HepG2 (cell line): ENCODE results near the gene ZNF813. TPM values are rescaled to one million over a fixed set of nuclear protein-coding genes. Genes with fewer than 3 reads are reported as not detected.
A peak's percentile ranks its signal among the peaks of the same experiment; 100 is the strongest.

ENCODE experiments used
- ATAC-seq: fragments of 200-7000 bp; cut with Tn5 transposase; 3 replicates; pipeline ENCODE4 v1.9.1; 2020; ENCODE audit warnings: mild to moderate bottlenecking, moderate library complexity
- BruUV-seq: library from RNA; stranded (reverse); fragments of 400-500 nt; replicated peaks from 2 replicates; lab custom pipeline; 2021; lab: Mats Ljungman, UMichigan
- CTCF ChIA-PET: fragments of 300-600 bp; formaldehyde crosslinking; extraction: SDS; loops from one replicate; lab custom pipeline; 2021; ENCODE audit warnings: low total read pairs, inconsistent platforms, low intra/inter-chr PET ratio; lab: Yijun Ruan, JAX
- POLR2A ChIA-PET: fragments of 350-600 bp; sonication (Branson Sonifier 250); formaldehyde crosslinking; loops from one replicate; lab custom pipeline; 2020; ENCODE audit warnings: antibody characterized with exemption, inconsistent platforms; lab: Yijun Ruan, JAX
- DNase-seq: peaks from one replicate; pipeline ENCODE4 v3.0.0-alpha.2; 2015; ENCODE audit warnings: low spot score
- FAIRE-seq: peaks from 3 replicates; lab custom pipeline; 2011; peaks lifted over from hg19 to GRCh38; lab: Jason Lieb, UNC
- H2AFZ ChIP-seq: one replicate; pipeline ENCODE4 v1.6.1; 2011; ENCODE audit warnings: low read length, inconsistent platforms
- H3K27ac ChIP-seq: fragments of 300-600 bp; 3 replicates; pipeline ENCODE4 v1.8.0; 2011; ENCODE audit warnings: mixed run types, mild to moderate bottlenecking, mixed read lengths, low read length, inconsistent platforms; ENCODE audit not compliant: insufficient read depth; ENCODE audit errors: extremely low read length
- H3K27me3 ChIP-seq, 2 experiments: fragments of 200-600 bp in 1 of 2; 2 replicates in 1 of 2; 3 replicates in 1 of 2; pipeline versions ENCODE4 v1.6.0 to v1.8.0; 2011; ENCODE audit warnings: low read length in 2 of 2, mild to moderate bottlenecking in 2 of 2, moderate library complexity in 2 of 2, inconsistent platforms in 1 of 2; ENCODE audit not compliant: insufficient read depth in 2 of 2, control insufficient read depth in 1 of 2
- H3K36me3 ChIP-seq, 2 experiments: fragments of 200-600 bp in 1 of 2; replicated peaks in 1 of 2; 2 replicates in 1 of 2; 3 replicates in 1 of 2; pipeline versions ENCODE4 v1.5.1 to v1.8.0; 2011; ENCODE audit warnings: low read length in 2 of 2, inconsistent platforms in 1 of 2; ENCODE audit not compliant: insufficient read depth in 2 of 2, control insufficient read depth in 1 of 2
- H3K4me1 ChIP-seq: 2 replicates; pipeline ENCODE4 v1.5.1; 2012; ENCODE audit warnings: low read length, inconsistent platforms; ENCODE audit not compliant: insufficient read depth
- H3K4me2 ChIP-seq: 2 replicates; pipeline ENCODE4 v1.6.0; 2011; ENCODE audit warnings: low read depth, low read length, inconsistent platforms
- H3K4me3 ChIP-seq, 3 experiments: fragments of 200-600 bp in 1 of 3; sonication (generic), shearing (Covaris generic) in 1 of 3; replicated peaks in 1 of 3; 2 replicates each; pipeline ENCODE4 v1.5.1; 2011 to 2016; ENCODE audit warnings: low read length in 3 of 3, inconsistent platforms in 2 of 3, low read depth in 2 of 3, mild to moderate bottlenecking in 2 of 3, control low read depth in 1 of 3, mixed read lengths in 1 of 3; ENCODE audit not compliant: insufficient read depth in 1 of 3
- H3K79me2 ChIP-seq: one replicate; pipeline ENCODE4 v1.6.1; 2011; ENCODE audit warnings: low read length, inconsistent platforms; ENCODE audit not compliant: insufficient read depth
- H3K9ac ChIP-seq: 2 replicates; pipeline ENCODE4 v1.6.0; 2011; ENCODE audit warnings: mild to moderate bottlenecking, low read depth, low read length, inconsistent platforms; ENCODE audit not compliant: insufficient read depth
- H3K9me3 ChIP-seq: 2 replicates; pipeline ENCODE4 v1.5.1; 2012; ENCODE audit warnings: mild to moderate bottlenecking, low read length
- H4K20me1 ChIP-seq: 2 replicates; pipeline ENCODE4 v1.6.0; 2011; ENCODE audit warnings: inconsistent platforms, mild to moderate bottlenecking, low read length, moderate library complexity; ENCODE audit not compliant: insufficient read depth
- CENPT ChIP-seq: sonication (generic); formaldehyde crosslinking; IDR thresholded peaks from 2 replicates; pipeline ENCODE4 v1.8.0; 2022; ENCODE audit warnings: low read depth, mild to moderate bottlenecking, moderate library complexity, missing genetic modification reagents
- CREB1 ChIP-seq, 2 experiments: fragments of 450-650 bp in 1 of 2; IDR thresholded peaks; 2 replicates each; pipeline ENCODE4 v1.6.1; 2016 to 2017; ENCODE audit warnings: control low read depth in 1 of 2, mild to moderate bottlenecking in 1 of 2, missing compliant biosample characterization in 1 of 2, missing genetic modification characterization in 1 of 2
- ETV5 ChIP-seq: IDR thresholded peaks from 2 replicates; pipeline ENCODE4 v1.6.1; 2018; ENCODE audit warnings: missing biosample characterization, missing genetic modification reagents, inconsistent platforms, borderline replicate concordance
- IKZF1 ChIP-seq: fragments of 450-650 bp; IDR thresholded peaks from 2 replicates; pipeline ENCODE4 v1.7.1; 2016
- IRX3 ChIP-seq: sonication (generic); formaldehyde crosslinking; IDR thresholded peaks from 2 replicates; pipeline ENCODE4 v1.8.1; 2023; ENCODE audit warnings: mild to moderate bottlenecking, low read depth, missing genetic modification reagents, borderline replicate concordance
- MED1 ChIP-seq: sonication (generic); formaldehyde crosslinking; IDR thresholded peaks from 2 replicates; pipeline ENCODE4 v1.4.0; 2020; ENCODE audit warnings: missing genetic modification reagents
- MXI1 ChIP-seq: IDR thresholded peaks from 3 replicates; pipeline ENCODE4 v1.6.1; 2012; ENCODE audit warnings: low read depth, low read length, inconsistent platforms, borderline replicate concordance
- POLR2A ChIP-seq, 2 experiments: IDR thresholded peaks; 2 replicates each; pipeline ENCODE4 v1.6.1; 2011; ENCODE audit warnings: low read depth in 2 of 2, low read length in 2 of 2, mild to moderate bottlenecking in 1 of 2, moderate library complexity in 1 of 2; ENCODE audit not compliant: insufficient read depth in 1 of 2
- PRDM10 ChIP-seq: sonication (generic); formaldehyde crosslinking; IDR thresholded peaks from 2 replicates; pipeline ENCODE4 v1.4.0; 2020; ENCODE audit warnings: low read depth, missing genetic modification reagents
- RBM22 ChIP-seq: fragments of 200-400 bp; formaldehyde crosslinking; optimal IDR thresholded peaks from 2 replicates; pipeline ENCODE3; 2017; ENCODE audit warnings: mild to moderate bottlenecking, low read length, moderate library complexity
- SAP130 ChIP-seq: IDR thresholded peaks from 2 replicates; pipeline ENCODE4 v1.6.1; 2016; ENCODE audit warnings: low read depth
- SP4 ChIP-seq: sonication (generic); formaldehyde crosslinking; IDR thresholded peaks from 2 replicates; pipeline ENCODE4 v1.8.1; 2023; ENCODE audit warnings: mild to moderate bottlenecking, missing genetic modification reagents
- SP5 ChIP-seq: IDR thresholded peaks from 2 replicates; pipeline ENCODE4 v1.6.1; 2016; ENCODE audit warnings: low read depth, borderline replicate concordance
- STAT6 ChIP-seq: sonication (generic); formaldehyde crosslinking; IDR thresholded peaks from 2 replicates; pipeline ENCODE4 v1.4.0; 2020; ENCODE audit warnings: missing genetic modification reagents, mild to moderate bottlenecking, borderline replicate concordance
- TOE1 ChIP-seq: sonication (generic); formaldehyde crosslinking; IDR thresholded peaks from 2 replicates; pipeline ENCODE4 v1.4.0; 2020; ENCODE audit warnings: mild to moderate bottlenecking, missing genetic modification reagents
- ZMYM4 ChIP-seq: sonication (generic); formaldehyde crosslinking; IDR thresholded peaks from 2 replicates; pipeline ENCODE4 v1.8.1; 2023; ENCODE audit warnings: mild to moderate bottlenecking, missing genetic modification reagents
- ZNF83 ChIP-seq: sonication (generic); formaldehyde crosslinking; IDR thresholded peaks from 2 replicates; pipeline ENCODE4 v1.4.0; 2020; ENCODE audit warnings: missing genetic modification reagents, mild to moderate bottlenecking, borderline replicate concordance
- WGBS: methylation state at CpG from one replicate; pipeline ENCODE4 v1.1.6; 2017; ENCODE audit warnings: low lambda C conversion rate; 5-methylcytosine and 5-hydroxymethylcytosine counted together
- in situ Hi-C: cut with HindIII; loops from 2 replicates; pipeline ENCODE4 v1.10.0; 2017; ENCODE audit warnings: low pct_unique_long_range_greater_than_20kb; ENCODE audit not compliant: extremely low pct_ligation_motif_present
- intact Hi-C: fragments of 100-400 bp; cut with micrococcal nuclease; formaldehyde crosslinking; loops from one replicate; pipeline ENCODE4 v1.10.0; 2022; ENCODE audit not compliant: unreplicated experiment
- polyA plus RNA-seq, 8 experiments: library from polyadenylated mRNA; depleted of rRNA in 3 of 8; stranded (reverse) in 7 of 8; unstranded in 1 of 8; fragments of >200 nt; fragmentation: Illumina TruSeq in 4 of 8; extraction: Trizol in 4 of 8; gene quantifications; 2 replicates each; pipeline versions ENCODE4 v1.2.1 to v1.2.3, GENCODE V29; 2011 to 2016; ENCODE audit warnings: low read depth in 4 of 8, missing spikeins in 1 of 8, mixed read lengths in 1 of 8; ENCODE audit not compliant: insufficient read depth in 1 of 8
- total RNA-seq, 5 experiments: library from RNA; depleted of rRNA; stranded (reverse); fragments of >200 nt; fragmentation: Illumina TruSeq; extraction: Trizol; gene quantifications; 2 replicates each; pipeline ENCODE4 v1.2.3, GENCODE V29; 2016; ENCODE audit warnings: low read depth in 1 of 5

ZNF813 gene
- total and polyA plus RNA-seq, 2 of the 13 experiments (the other 11 are each of a cell fraction or from before 2014, with no cell fraction given) = 2.1 to 8.9 TPM

- no peak for FAIRE-seq
- TF ChIP-seq RBM22 (no peak), MXI1 (peak; percentile 55; the same call in 1 of the 3 replicates), MED1 (0 out of 2 replicates have a peak, but pooled peaks have one; percentile 24), ZMYM4 (CRISPR knock-in tag) (peak; percentile 57), ETV5 (CRISPR knock-in tag) (peak; percentile 7; the same call in 1 of the 2 replicates), PRDM10 (CRISPR knock-in tag) (peak; percentile 87), TOE1 (CRISPR knock-in tag) (peak; percentile 48; the same call in 1 of the 2 replicates), CREB1 (IDR thresholded peaks at IDR 0.05) (peak; percentile 15; the same call in 1 of the 2 replicates), CREB1 (CRISPR knock-in tag; IDR thresholded peaks at IDR 0.05) (no peak), STAT6 (CRISPR knock-in tag) (peak; percentile 27; the same call in 1 of the 2 replicates), SP5 (peak; percentile 78; the same call in 1 of the 2 replicates), ZNF83 (CRISPR knock-in tag) (no peak), SAP130 (peak; percentile 79), IRX3 (no peak), CENPT (CRISPR knock-in tag) (no peak), IKZF1 (no peak), POLR2A (IDR thresholded peaks at IDR 0.05; ENCODE audit: insufficient read depth in 1 of 2, low read depth in 2 of 2, low read length in 2 of 2) (peak; percentile 74 to 91), SP4 (CRISPR knock-in tag) (peak; percentile 90)
Observed at GRCh38 chr19:53431399-53432087, 36.0 kb upstream of the ZNF813 start, which contains the start of gene ZNF761. TSS of gene ZNF761 (plus strand) at chr19:53431984. CDS start at chr19:53447269, 15,285 bp downstream.

More at GRCh38 chr19:53431399-53432087, 36.0 kb upstream of the ZNF813 start, which contains the start of gene ZNF761:
- WGBS = 1% methylated on average over 20 of the region's 46 CpGs
- Histone ChIP-seq H3K9me3 (no peaks in the 10 kb centered on the region), H3K27ac (peak within 1 kb of the TSS; percentile 81), H3K9ac (peak within 1 kb of the TSS; percentile 90), H3K36me3 (peaks cover 4 to 8% of the 10 kb centered on the region in 2 experiments; a peak in 4 of 5 replicates), H2AFZ (no peak within 1 kb of the TSS), H3K4me1 (peaks cover 38% of the 10 kb centered on the region), H3K27me3 (no peaks in the 10 kb centered on the region; a peak in 1 of 5 replicates), H3K79me2 (peaks cover 38% of the 10 kb centered on the region), H3K4me3 (peak within 1 kb of the TSS; percentile 91 to 96 (median 93)), H4K20me1 (no peaks in the 10 kb centered on the region), H3K4me2 (peak within 1 kb of the TSS; percentile 92)
- ATAC-seq = peak; percentile 96
- ChIA-PET POLR2A (interaction anchor here (0.6 to 1.4 kb wide), 5 partner anchors 72 to 188 kb away, joined by 3 to 6 read pairs (median 4); no protein-coding TSS in a partner anchor), CTCF (no interaction called here)
- in situ Hi-C loops = no loop called here
- intact Hi-C loops = loop anchor here (1.0 to 2.0 kb wide), 3 partner anchors 35 to 104 kb away; partner anchors contain the start of gene ZNF813
- TSS peak; percentile 53 for BruUV-seq
- DNase-seq = peak; percentile 91
